HG02938 (cell line): ENCODE data around the gene KCNMA1.

ENCODE experiments used
- ATAC-seq: cut with Tn5 transposase; IDR thresholded peaks from one replicate; pipeline ENCODE4 v1.9.1; 2021; ENCODE audit warnings: mild to moderate bottlenecking, moderate library complexity; ENCODE audit not compliant: unreplicated experiment

KCNMA1 gene

GRCh38 chr10:77383861-77384553 lies 253.6 kb downstream of the KCNMA1 start:
- no peak for ATAC-seq

- ATAC-seq = no peak
These were observed 255.9 kb downstream of the KCNMA1 start for GRCh38 chr10:77381750-77382149.

GRCh38 chr10:77380723-77381122 lies 256.9 kb downstream of the KCNMA1 start:
- no peak for ATAC-seq

- no peak for ATAC-seq
These were observed 257.4 kb downstream of the KCNMA1 start for GRCh38 chr10:77380191-77380590.

GRCh38 chr10:77378366-77379349 lies 258.9 kb downstream of the KCNMA1 start:
- ATAC-seq = no peak

- no peak for ATAC-seq
These were observed 259.8 kb downstream of the KCNMA1 start for GRCh38 chr10:77377678-77378352.

- ATAC-seq = no peak
These were observed 260.6 kb downstream of the KCNMA1 start for GRCh38 chr10:77377034-77377433.

- ATAC-seq = no peak
These were observed 263.4 kb downstream of the KCNMA1 start for GRCh38 chr10:77374189-77374656.

GRCh38 chr10:77371848-77372799 lies 265.5 kb downstream of the KCNMA1 start:
- no peak for ATAC-seq

GRCh38 chr10:77371421-77371820 lies 266.2 kb downstream of the KCNMA1 start:
- no peak for ATAC-seq

- ATAC-seq = no peak
These were observed 269.6 kb downstream of the KCNMA1 start for GRCh38 chr10:77368006-77368405.

- no peak for ATAC-seq
These were observed 274.4 kb downstream of the KCNMA1 start for GRCh38 chr10:77363210-77363609.

GRCh38 chr10:77361831-77362230 lies 275.8 kb downstream of the KCNMA1 start:
- ATAC-seq = no peak

- ATAC-seq = no peak
These were observed 276.2 kb downstream of the KCNMA1 start for GRCh38 chr10:77361426-77361825.

- no peak for ATAC-seq
These were observed 276.8 kb downstream of the KCNMA1 start for GRCh38 chr10:77360835-77361234.

GRCh38 chr10:77359950-77360520 lies 277.6 kb downstream of the KCNMA1 start:
- ATAC-seq = no peak

- ATAC-seq = no peak
These were observed 278.3 kb downstream of the KCNMA1 start for GRCh38 chr10:77359287-77359691.

- ATAC-seq = no peak
These were observed 279.0 kb downstream of the KCNMA1 start for GRCh38 chr10:77358656-77359055.

- ATAC-seq = no peak
These were observed 279.8 kb downstream of the KCNMA1 start for GRCh38 chr10:77357611-77358310.
